HG03460 (cell line): Measurements from ENCODE around the gene PNPT1.

Source experiments
- ATAC-seq: cut with Tn5 transposase; IDR thresholded peaks from one replicate; pipeline ENCODE4 v1.9.1; 2021; ENCODE audit not compliant: unreplicated experiment

PNPT1 gene

GRCh38 chr2:55672630-55673029 is 21.0 kb downstream of the PNPT1 start:
- ATAC-seq, result no peak

GRCh38 chr2:55668956-55669355 is 24.7 kb downstream of the PNPT1 start:
- no peak for ATAC-seq

GRCh38 chr2:55653255-55653654 is 40.4 kb downstream of the PNPT1 start:
- no peak for ATAC-seq

- no peak for ATAC-seq
Observed at GRCh38 chr2:55649211-55649610, 44.4 kb downstream of the PNPT1 start.

GRCh38 chr2:55636831-55637230 is 56.8 kb downstream of the PNPT1 start:
- ATAC-seq, result no peak

- ATAC-seq, result no peak
Observed at GRCh38 chr2:55628931-55629330, 64.7 kb downstream of the PNPT1 start.

GRCh38 chr2:55627915-55628314 is 65.7 kb downstream of the PNPT1 start:
- no peak for ATAC-seq

- ATAC-seq, result no peak
Observed at GRCh38 chr2:55621802-55622201, 71.8 kb downstream of the PNPT1 start.

GRCh38 chr2:55620123-55620779 is 73.4 kb downstream of the PNPT1 start:
- no peak for ATAC-seq

- ATAC-seq, result peak; percentile 31
Observed at GRCh38 chr2:55618275-55619055, 75.2 kb downstream of the PNPT1 start.

GRCh38 chr2:55618025-55618274 is 75.7 kb downstream of the PNPT1 start:
- no peak for ATAC-seq

GRCh38 chr2:55617175-55618024 is 76.2 kb downstream of the PNPT1 start, which contains the start of gene PPP4R3B:
Gene PPP4R3B (minus strand): TSS chr2:55617622. CDS start chr2:55617285, 337 bp downstream.
- ATAC-seq, result peak; percentile 80

GRCh38 chr2:55616551-55617174 is 77.0 kb downstream of the PNPT1 start:
- ATAC-seq, result peak; percentile 3

- ATAC-seq, result no peak
Observed at GRCh38 chr2:55611997-55612396, 81.6 kb downstream of the PNPT1 start.

GRCh38 chr2:55610954-55611743 is 82.5 kb downstream of the PNPT1 start:
- ATAC-seq, result no peak

GRCh38 chr2:55609938-55610578 is 83.6 kb downstream of the PNPT1 start:
- no peak for ATAC-seq

- ATAC-seq, result no peak
Observed at GRCh38 chr2:55609193-55609794, 84.3 kb downstream of the PNPT1 start.

GRCh38 chr2:55607717-55608116 is 85.9 kb downstream of the PNPT1 start:
- ATAC-seq, result no peak

- no peak for ATAC-seq
Observed at GRCh38 chr2:55604027-55604565, 89.5 kb downstream of the PNPT1 start.
